DND-41 (cell line): ENCODE measurements around the gene YWHAG.
"Not testable (repeated sequence)": the region's sequence is repeated elsewhere in the genome, so short reads cannot be mapped to it uniquely, and the experiment has no call there.

Experiments
- ATAC-seq: fragments of 200-7000 bp; cut with Tn5 transposase; 3 replicates; pipeline ENCODE4 v1.9.1; 2021; ENCODE audit warnings: low read depth; ENCODE audit not compliant: insufficient read depth
- DNase-seq: peaks from one replicate; pipeline ENCODE4 v3.0.0-alpha.2; 2020
- H2AFZ ChIP-seq: 2 replicates; pipeline ENCODE4 v1.6.0; 2012; ENCODE audit warnings: low read depth, low read length
- H3K27ac ChIP-seq: 2 replicates; pipeline ENCODE4 v1.5.1; 2012; ENCODE audit warnings: low read length, inconsistent platforms
- H3K27me3 ChIP-seq: fragments of 200-600 bp; sonication (generic); 2 replicates; pipeline ENCODE4 v1.6.0; 2012; ENCODE audit warnings: low read length, mild to moderate bottlenecking, inconsistent platforms; ENCODE audit not compliant: insufficient read depth, poor library complexity
- H3K36me3 ChIP-seq: 2 replicates; pipeline ENCODE4 v1.5.1; 2012; ENCODE audit warnings: low read length, inconsistent platforms; ENCODE audit not compliant: insufficient read depth
- H3K4me1 ChIP-seq: 2 replicates; pipeline ENCODE4 v1.5.1; 2012; ENCODE audit warnings: mild to moderate bottlenecking, low read length; ENCODE audit not compliant: insufficient read depth
- H3K4me2 ChIP-seq: 2 replicates; pipeline ENCODE4 v1.6.0; 2012; ENCODE audit warnings: mild to moderate bottlenecking, moderate library complexity, low read length, inconsistent platforms; ENCODE audit not compliant: insufficient read depth
- H3K4me3 ChIP-seq, 2 experiments: fragments of 200-600 bp in 1 of 2; shearing (Covaris generic) in 1 of 2; 2 replicates each; pipeline ENCODE4 v1.5.1; 2012 to 2016; ENCODE audit warnings: inconsistent platforms in 2 of 2, low read length in 2 of 2, mild to moderate bottlenecking in 2 of 2, low read depth in 1 of 2, moderate library complexity in 1 of 2
- H3K79me2 ChIP-seq: 2 replicates; pipeline ENCODE4 v1.6.0; 2012; ENCODE audit warnings: low read length, inconsistent platforms; ENCODE audit not compliant: insufficient read depth
- H3K9ac ChIP-seq: 2 replicates; pipeline ENCODE4 v1.6.0; 2012; ENCODE audit warnings: low read depth, mild to moderate bottlenecking, inconsistent platforms, low read length, moderate library complexity
- H3K9me3 ChIP-seq: 2 replicates; pipeline ENCODE4 v1.5.1; 2012; ENCODE audit warnings: low read length, moderate library complexity, mild to moderate bottlenecking, inconsistent platforms; ENCODE audit not compliant: insufficient read depth, severe bottlenecking
- H4K20me1 ChIP-seq: 2 replicates; pipeline ENCODE4 v1.6.0; 2012; ENCODE audit warnings: low read length; ENCODE audit not compliant: insufficient read depth
- EZH2 ChIP-seq: IDR thresholded peaks from 3 replicates; pipeline ENCODE4 v1.6.1; 2012; ENCODE audit warnings: borderline replicate concordance, low read depth, mild to moderate bottlenecking, moderate library complexity, low read length, inconsistent platforms; ENCODE audit not compliant: severe bottlenecking
- TF ChIP-seq, protein P1 (sequence below): IDR thresholded peaks from 2 replicates; pipeline ENCODE4 v1.5.1; 2012; ENCODE audit warnings: borderline replicate concordance, low read length, moderate library complexity, mild to moderate bottlenecking; ENCODE audit not compliant: poor library complexity, severe bottlenecking; ENCODE audit errors: extremely low read depth

Gene YWHAG

DNA sequence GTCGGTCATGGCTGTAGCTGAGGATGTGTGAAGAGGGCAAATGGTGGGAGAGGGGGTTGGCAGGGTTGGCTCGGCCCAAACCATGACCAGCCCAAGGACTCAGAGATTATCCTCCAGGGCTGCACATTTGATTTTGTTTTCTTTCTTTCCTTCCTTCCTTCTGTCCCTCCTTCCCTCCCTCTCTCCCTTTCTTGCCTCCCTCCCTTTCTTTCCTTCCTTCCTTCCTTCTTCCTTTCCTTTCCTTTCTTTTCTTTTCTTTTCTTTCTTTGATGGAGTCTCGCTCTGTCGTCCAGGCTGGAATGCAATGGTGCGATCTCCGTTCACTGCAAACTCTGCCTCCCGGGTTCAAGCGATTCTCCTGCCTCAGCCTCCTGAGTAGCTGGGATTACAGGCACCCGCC, 46.9 kb upstream of the YWHAG start:
- Histone ChIP-seq H3K4me3 (no peak overlapping the region), H3K4me1 (no peaks in the 10 kb centered on the region), H4K20me1 (no peaks in the 10 kb centered on the region), H3K36me3 (no peaks in the 10 kb centered on the region), H3K27me3 (no peaks in the 10 kb centered on the region), H3K79me2 (no peaks in the 10 kb centered on the region), H3K9me3 (no peaks in the 10 kb centered on the region), H3K27ac (no peak overlapping the region), H3K4me2 (no peak overlapping the region), H3K9ac (no peak overlapping the region), H2AFZ (no peak overlapping the region)
- ATAC-seq (no peak), DNase-seq (no peak)
- TF ChIP-seq, protein P1, sequence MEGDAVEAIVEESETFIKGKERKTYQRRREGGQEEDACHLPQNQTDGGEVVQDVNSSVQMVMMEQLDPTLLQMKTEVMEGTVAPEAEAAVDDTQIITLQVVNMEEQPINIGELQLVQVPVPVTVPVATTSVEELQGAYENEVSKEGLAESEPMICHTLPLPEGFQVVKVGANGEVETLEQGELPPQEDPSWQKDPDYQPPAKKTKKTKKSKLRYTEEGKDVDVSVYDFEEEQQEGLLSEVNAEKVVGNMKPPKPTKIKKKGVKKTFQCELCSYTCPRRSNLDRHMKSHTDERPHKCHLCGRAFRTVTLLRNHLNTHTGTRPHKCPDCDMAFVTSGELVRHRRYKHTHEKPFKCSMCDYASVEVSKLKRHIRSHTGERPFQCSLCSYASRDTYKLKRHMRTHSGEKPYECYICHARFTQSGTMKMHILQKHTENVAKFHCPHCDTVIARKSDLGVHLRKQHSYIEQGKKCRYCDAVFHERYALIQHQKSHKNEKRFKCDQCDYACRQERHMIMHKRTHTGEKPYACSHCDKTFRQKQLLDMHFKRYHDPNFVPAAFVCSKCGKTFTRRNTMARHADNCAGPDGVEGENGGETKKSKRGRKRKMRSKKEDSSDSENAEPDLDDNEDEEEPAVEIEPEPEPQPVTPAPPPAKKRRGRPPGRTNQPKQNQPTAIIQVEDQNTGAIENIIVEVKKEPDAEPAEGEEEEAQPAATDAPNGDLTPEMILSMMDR = no peak
- TF ChIP-seq EZH2 = no peak

DNA sequence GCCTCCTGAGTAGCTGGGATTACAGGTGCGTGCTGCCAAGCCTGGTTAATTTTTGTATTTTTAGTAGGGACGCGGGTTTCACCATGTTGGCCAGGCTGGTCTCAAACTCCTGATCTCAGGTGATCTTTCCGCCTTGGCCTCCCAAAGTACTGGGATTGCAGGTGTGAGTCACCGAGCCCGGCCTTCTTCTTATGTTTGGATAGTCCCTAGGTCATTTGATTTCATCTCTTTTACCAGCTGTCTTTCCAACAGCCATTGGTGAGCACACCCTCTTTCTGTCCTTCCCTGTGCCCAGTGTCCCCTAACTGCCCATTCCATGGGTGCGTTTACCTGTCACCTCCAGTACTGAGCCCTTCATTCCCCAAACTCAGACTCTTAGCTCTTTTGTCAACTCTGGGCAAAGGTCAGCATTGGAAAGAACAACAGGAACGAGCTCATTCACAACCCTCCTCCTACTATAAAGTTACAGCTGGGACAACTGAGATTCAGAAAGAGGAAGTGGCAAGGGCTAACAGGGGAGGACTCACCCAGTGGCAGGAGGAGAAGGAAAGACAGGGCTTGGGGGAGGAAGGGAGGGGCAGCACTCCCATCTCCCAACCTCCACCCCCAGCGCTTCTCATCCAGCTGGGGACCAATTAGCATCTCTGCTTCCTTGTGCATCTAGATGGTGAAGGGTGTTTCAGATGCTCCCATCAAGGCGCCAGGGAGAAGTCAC, 45.1 kb upstream of the YWHAG start:
- no peaks in the 10 kb centered on the region for H3K27me3 ChIP-seq
- no peaks in the 10 kb centered on the region for H3K79me2 ChIP-seq
- 0 out of 3 replicates have a peak, but pooled peaks have one; percentile 42 for ATAC-seq
- no peak overlapping the region for H2AFZ ChIP-seq
- H3K9ac ChIP-seq = no peak overlapping the region
- no peaks in the 10 kb centered on the region for H4K20me1 ChIP-seq
- no peak overlapping the region for H3K27ac ChIP-seq
- no peaks in the 10 kb centered on the region for H3K4me1 ChIP-seq
- H3K4me2 ChIP-seq = no peak overlapping the region
- H3K9me3 ChIP-seq = no peaks in the 10 kb centered on the region
- no peak for TF ChIP-seq EZH2
- TF ChIP-seq, protein P1 = no peak
- no peaks in the 10 kb centered on the region for H3K36me3 ChIP-seq
- DNase-seq = no peak
- no peak overlapping the region for H3K4me3 ChIP-seq

DNA sequence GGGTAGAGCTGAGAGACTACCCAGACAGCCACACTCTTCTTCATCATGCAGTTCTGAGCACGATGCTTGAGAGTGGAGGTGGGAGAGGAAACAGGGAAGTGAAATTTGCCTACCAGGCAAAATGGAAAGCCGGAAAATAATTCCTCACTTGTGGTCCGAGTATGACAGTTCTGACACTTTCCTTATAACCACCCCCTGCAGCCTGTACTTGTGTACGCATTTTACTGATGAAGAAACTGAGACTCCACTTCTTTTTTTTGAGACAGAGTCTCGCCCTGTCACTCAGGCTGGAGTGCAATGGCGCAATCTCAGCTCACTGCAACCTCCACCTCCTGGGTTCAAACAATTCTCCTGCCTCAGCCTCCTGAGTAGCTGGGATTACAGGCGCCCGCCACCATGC, 44.3 kb upstream of the YWHAG start:
- not testable (repeated sequence) for H3K79me2 ChIP-seq, H3K27me3 ChIP-seq, H3K4me3 ChIP-seq, DNase-seq, H3K9ac ChIP-seq, H4K20me1 ChIP-seq, ATAC-seq, H2AFZ ChIP-seq, H3K27ac ChIP-seq, H3K9me3 ChIP-seq, H3K4me1 ChIP-seq, H3K36me3 ChIP-seq, H3K4me2 ChIP-seq

DNA sequence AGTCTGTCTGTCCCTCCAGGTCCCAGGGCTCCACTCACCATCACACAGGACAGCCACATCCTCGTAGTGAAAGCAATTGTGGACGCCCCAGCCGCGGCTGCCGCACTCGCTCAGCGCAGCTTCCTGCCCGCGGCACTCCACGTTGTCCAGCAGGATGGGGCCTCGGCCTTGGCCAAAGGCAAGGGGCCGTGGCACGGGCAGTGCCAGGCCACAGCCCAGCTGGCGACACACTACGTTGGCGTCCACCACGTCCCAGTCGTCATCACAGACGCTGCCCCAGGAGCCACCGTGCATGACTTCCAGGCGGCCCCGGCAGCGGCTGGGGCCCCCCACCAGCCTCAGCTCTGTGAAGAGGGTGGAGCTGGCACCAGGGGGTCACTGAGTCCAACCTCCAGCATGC, 41.5 kb upstream of the YWHAG start:
- H2AFZ ChIP-seq = no peak overlapping the region
- no peaks in the 10 kb centered on the region for H4K20me1 ChIP-seq
- no peak overlapping the region for H3K9ac ChIP-seq
- H3K27ac ChIP-seq = no peak overlapping the region
- no peak for ATAC-seq
- H3K4me3 ChIP-seq = no peak overlapping the region
- H3K36me3 ChIP-seq = no peaks in the 10 kb centered on the region
- no peaks in the 10 kb centered on the region for H3K27me3 ChIP-seq
- no peak overlapping the region for H3K4me2 ChIP-seq
- H3K79me2 ChIP-seq = no peaks in the 10 kb centered on the region
- no peaks in the 10 kb centered on the region for H3K9me3 ChIP-seq
- TF ChIP-seq, protein P1 = no peak
- no peak for TF ChIP-seq EZH2
- no peak for DNase-seq
- H3K4me1 ChIP-seq = no peaks in the 10 kb centered on the region
